ENCODE results near the gene CEP126.
"Not testable (repeated sequence)": the region's sequence is repeated elsewhere in the genome, so short reads cannot be mapped to it uniquely, and the experiment has no call there.

The CEP126 gene

DNA sequence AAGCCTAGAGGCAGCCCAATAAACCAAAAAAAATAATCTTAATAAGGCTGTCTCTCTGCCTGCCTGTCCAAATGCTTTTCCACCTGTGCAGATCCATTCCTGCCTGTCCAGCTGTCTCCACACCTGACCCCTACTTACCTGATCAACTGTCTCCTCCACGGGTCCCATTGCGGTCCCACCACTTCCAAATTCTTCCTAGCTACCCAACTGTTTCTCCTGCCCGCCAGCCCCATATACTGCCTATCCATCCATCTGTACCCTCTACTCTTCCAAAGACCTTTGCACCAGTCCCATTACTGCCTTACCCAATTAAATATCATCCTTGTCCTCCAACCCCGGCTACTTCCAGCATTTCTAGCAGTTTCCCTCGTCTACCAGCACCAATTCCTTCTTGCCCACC is 40.9 kb downstream of the CEP126 start:
- TF ChIP-seq, protein P1, sequence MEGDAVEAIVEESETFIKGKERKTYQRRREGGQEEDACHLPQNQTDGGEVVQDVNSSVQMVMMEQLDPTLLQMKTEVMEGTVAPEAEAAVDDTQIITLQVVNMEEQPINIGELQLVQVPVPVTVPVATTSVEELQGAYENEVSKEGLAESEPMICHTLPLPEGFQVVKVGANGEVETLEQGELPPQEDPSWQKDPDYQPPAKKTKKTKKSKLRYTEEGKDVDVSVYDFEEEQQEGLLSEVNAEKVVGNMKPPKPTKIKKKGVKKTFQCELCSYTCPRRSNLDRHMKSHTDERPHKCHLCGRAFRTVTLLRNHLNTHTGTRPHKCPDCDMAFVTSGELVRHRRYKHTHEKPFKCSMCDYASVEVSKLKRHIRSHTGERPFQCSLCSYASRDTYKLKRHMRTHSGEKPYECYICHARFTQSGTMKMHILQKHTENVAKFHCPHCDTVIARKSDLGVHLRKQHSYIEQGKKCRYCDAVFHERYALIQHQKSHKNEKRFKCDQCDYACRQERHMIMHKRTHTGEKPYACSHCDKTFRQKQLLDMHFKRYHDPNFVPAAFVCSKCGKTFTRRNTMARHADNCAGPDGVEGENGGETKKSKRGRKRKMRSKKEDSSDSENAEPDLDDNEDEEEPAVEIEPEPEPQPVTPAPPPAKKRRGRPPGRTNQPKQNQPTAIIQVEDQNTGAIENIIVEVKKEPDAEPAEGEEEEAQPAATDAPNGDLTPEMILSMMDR (conservative IDR thresholded peaks at IDR 0.05), result no peak
- TF ChIP-seq ZFX (IDR thresholded peaks at IDR 0.05), result no peak
- H3K27ac ChIP-seq, result no peak overlapping the region

GRCh38 chr11:101960231-101960630 is 45.4 kb downstream of the CEP126 start:
- H3K27ac ChIP-seq, result no peak overlapping the region
- TF ChIP-seq, protein P1 (conservative IDR thresholded peaks at IDR 0.05), result no peak
- TF ChIP-seq ZFX (IDR thresholded peaks at IDR 0.05), result no peak

DNA sequence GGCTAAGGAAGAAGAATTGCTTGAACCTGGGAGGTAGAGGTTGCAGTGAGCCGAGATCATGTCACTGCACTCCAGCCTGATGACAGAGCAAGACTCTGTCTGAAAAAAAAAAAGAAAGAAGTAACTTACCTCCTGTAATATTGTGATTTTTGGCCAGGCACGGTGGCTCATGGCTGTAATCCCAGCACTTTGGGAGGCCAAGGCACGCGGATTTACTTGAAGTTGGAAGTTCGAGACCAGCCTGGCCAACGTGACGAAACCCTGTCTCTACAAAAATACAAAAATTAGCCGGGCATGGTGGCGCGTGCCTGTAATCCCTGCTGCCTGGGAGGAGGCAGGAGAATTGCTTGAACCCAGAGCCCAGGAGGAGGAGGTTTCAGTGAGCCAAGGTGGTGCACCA is 49.4 kb downstream of the CEP126 start:
- not testable (repeated sequence) for H3K27ac ChIP-seq

DNA sequence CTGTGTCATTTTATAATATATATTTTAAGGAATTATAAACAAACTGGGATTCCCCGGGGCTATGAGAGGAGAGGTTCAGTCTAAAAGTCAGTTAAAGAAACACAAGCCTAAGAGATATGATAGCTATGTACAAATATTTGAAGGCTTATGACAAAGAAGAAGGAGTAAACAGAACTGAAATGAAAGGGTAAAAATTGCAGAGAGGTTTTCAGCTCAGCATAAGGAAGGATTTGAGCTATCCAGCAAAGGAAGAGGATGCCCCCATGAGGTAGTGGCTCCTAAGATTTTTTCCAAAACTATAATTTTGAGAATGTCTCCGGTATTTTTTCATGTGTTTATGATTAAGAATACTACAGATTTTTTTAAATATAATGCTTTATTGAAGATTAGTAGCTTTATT is 59.4 kb downstream of the CEP126 start:
- no peak overlapping the region for H3K27ac ChIP-seq
- no peak for TF ChIP-seq ZFX (IDR thresholded peaks at IDR 0.05)
- TF ChIP-seq, protein P1 (conservative IDR thresholded peaks at IDR 0.05), result peak; percentile 23

GRCh38 chr11:101974771-101975170 is 60.0 kb downstream of the CEP126 start:
- H3K27ac ChIP-seq, result no peak overlapping the region
- TF ChIP-seq, protein P1 (conservative IDR thresholded peaks at IDR 0.05), result no peak; the same call in 1 of the 2 replicates
- TF ChIP-seq ZFX (IDR thresholded peaks at IDR 0.05), result no peak

DNA sequence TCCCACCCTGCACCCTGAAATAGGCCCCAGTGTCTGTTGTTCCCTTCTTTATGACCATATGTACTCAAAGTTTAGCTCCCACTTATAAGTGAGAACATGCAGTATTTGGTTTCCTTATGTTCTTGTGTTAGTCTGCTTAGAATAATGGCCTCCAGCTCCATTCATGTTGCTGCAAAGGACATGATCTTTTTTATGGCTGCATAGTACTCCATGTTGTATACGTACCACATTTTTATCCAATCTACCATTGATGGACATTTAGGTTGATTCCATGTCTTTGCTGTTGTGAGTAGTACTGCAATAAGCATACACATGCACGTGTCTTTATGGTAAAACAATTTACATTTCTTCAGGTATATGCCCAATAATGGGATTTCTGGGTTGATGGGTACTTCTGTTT is 60.9 kb downstream of the CEP126 start:
- TF ChIP-seq ZFX (IDR thresholded peaks at IDR 0.05), result no peak
- TF ChIP-seq, protein P1 (conservative IDR thresholded peaks at IDR 0.05), result no peak
- H3K27ac ChIP-seq, result no peak overlapping the region

GRCh38 chr11:101987370-101987769 is 72.6 kb downstream of the CEP126 start:
- no peak for TF ChIP-seq ZFX (IDR thresholded peaks at IDR 0.05)
- TF ChIP-seq, protein P1 (conservative IDR thresholded peaks at IDR 0.05), result no peak
- H3K27ac ChIP-seq, result no peak overlapping the region

GRCh38 chr11:101993172-101993571 is 78.4 kb downstream of the CEP126 start:
- TF ChIP-seq, protein P1 (conservative IDR thresholded peaks at IDR 0.05), result no peak
- TF ChIP-seq ZFX (IDR thresholded peaks at IDR 0.05), result no peak
- no peak overlapping the region for H3K27ac ChIP-seq

DNA sequence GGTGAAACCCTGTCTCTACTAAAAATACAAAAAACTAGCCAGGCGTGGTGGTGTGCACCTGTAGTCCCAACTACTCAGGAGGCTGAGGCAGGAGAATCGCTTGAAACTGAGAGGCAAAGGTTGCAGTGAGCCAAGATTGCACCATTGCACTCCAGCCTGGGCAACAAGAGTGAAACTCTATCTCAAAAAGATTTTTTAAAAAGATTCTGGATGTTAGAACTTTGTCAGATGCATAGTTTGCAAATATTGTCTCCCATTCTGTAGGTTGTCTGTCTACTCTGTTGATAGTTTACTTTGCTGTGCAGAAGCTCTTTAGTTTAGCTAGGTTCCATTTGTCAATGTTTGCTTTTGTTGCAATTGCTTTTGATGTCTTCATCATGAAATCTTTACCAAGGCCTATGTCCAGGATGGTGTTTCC is 79.3 kb downstream of the CEP126 start:
- not testable (repeated sequence) for H3K27ac ChIP-seq
